ENCODE data around the gene PPP1R13B.

The PPP1R13B gene

GRCh38 chr14:103695296-103696069 is 151.9 kb downstream of the PPP1R13B start:
- Histone ChIP-seq H3K9me3 (ENCODE audit: control insufficient read depth, insufficient read depth, low read depth, low read length) (no peaks in the 10 kb centered on the region), H3K4me3 (ENCODE audit: low read depth, low read length) (no peak overlapping the region), H3K36me3 (ENCODE audit: control insufficient read depth in 2 of 2, insufficient read depth in 1 of 2, low read length in 2 of 2) (peaks cover 14 to 71% of the 10 kb centered on the region in 2 experiments; a peak in 2 of 3 replicates), H3K27ac (ENCODE audit: extremely low read depth, low read depth, low read length) (no peak overlapping the region), H3K4me1 (ENCODE audit: control insufficient read depth, insufficient read depth, low read length) (peaks cover 11% of the 10 kb centered on the region)
- CTCF ChIA-PET = interaction anchor here (0.5 to 0.6 kb wide), 2 partner anchors 9 to 205 kb away, joined by 3 to 4 read pairs; no protein-coding TSS in a partner anchor
- TF ChIP-seq ZNF354C (tag by site-specific recombination; IDR thresholded peaks at IDR 0.05; ENCODE audit: borderline replicate concordance, low read depth) (no peak), ZNF645 (tag by site-specific recombination; IDR thresholded peaks at IDR 0.05) (no peak), ATF2 (tag by site-specific recombination; IDR thresholded peaks at IDR 0.05; ENCODE audit: low read depth) (no peak), ZBTB11 (tag by site-specific recombination; conservative IDR thresholded peaks at IDR 0.05; ENCODE audit: low read depth) (no peak), ZNF600 (tag by site-specific recombination; IDR thresholded peaks at IDR 0.05) (0 out of 2 replicates have a peak, but pooled peaks have one; percentile 12), ZFP69B (tag by site-specific recombination; IDR thresholded peaks at IDR 0.05) (peak; percentile 38; the same call in 1 of the 2 replicates), ZFP41 (tag by site-specific recombination; IDR thresholded peaks at IDR 0.05; ENCODE audit: borderline replicate concordance) (no peak), ZNF416 (tag by site-specific recombination; IDR thresholded peaks at IDR 0.05) (no peak), ZNF514 (tag by site-specific recombination; IDR thresholded peaks at IDR 0.05) (no peak), GLIS1 (tag by site-specific recombination; IDR thresholded peaks at IDR 0.05) (peak; percentile 83), ZIC2 (tag by site-specific recombination; IDR thresholded peaks at IDR 0.05) (0 out of 2 replicates have a peak, but pooled peaks have one; percentile 24), ELK4 (IDR thresholded peaks at IDR 0.05; ENCODE audit: borderline replicate concordance, low read depth, low read length) (no peak), ZNF670 (tag by site-specific recombination; IDR thresholded peaks at IDR 0.05; ENCODE audit: low read depth) (no peak)
- POLR2A ChIA-PET = interaction anchor here (1.4 kb wide), 1 partner anchor 20 kb away, joined by 6 read pairs; the partner anchor contains the start of genes XRCC3 and ZFYVE21

- TF ChIP-seq ZNF629 (tag by site-specific recombination; IDR thresholded peaks at IDR 0.05) (no peak), CTCF (tag by site-specific recombination; IDR thresholded peaks at IDR 0.05) (peak; percentile 31; the same call in 1 of the 2 replicates)
- Histone ChIP-seq H3K4me3 (ENCODE audit: low read depth, low read length) (no peak overlapping the region), H3K27ac (ENCODE audit: extremely low read depth, low read depth, low read length) (no peak overlapping the region), H3K36me3 (ENCODE audit: control insufficient read depth in 2 of 2, insufficient read depth in 1 of 2, low read length in 2 of 2) (peaks cover 14 to 69% of the 10 kb centered on the region in 2 experiments; a peak in 2 of 3 replicates), H3K4me1 (ENCODE audit: control insufficient read depth, insufficient read depth, low read length) (peaks cover 11% of the 10 kb centered on the region), H3K9me3 (ENCODE audit: control insufficient read depth, insufficient read depth, low read depth, low read length) (no peaks in the 10 kb centered on the region)
- ChIA-PET CTCF (interaction anchor here (0.5 to 0.7 kb wide), 3 partner anchors 40 to 206 kb away, joined by 3 read pairs; no protein-coding TSS in a partner anchor), POLR2A (interaction anchor here (1.4 kb wide), 1 partner anchor 21 kb away, joined by 6 read pairs; the partner anchor contains the start of genes XRCC3 and ZFYVE21)
Measured at GRCh38 chr14:103694572-103695026, 152.8 kb downstream of the PPP1R13B start.

Data from HEK293 (cell line).